ENCODE measurements around the gene PTH2R. TPM values are rescaled to one million over a fixed set of nuclear protein-coding genes. Genes with fewer than 3 reads are reported as not detected.
A peak's percentile ranks its signal among the peaks of the same experiment; 100 is the strongest.

Gene PTH2R
- total RNA-seq, 1 experiment from 2014 or later = not detected

- Histone ChIP-seq H3K4me1 (replicated peaks; ENCODE audit: insufficient read depth) (peaks cover 17% of the 10 kb centered on the region), H3K4me2 (peak overlapping the region; percentile 48), H3F3A (ENCODE audit: insufficient read depth, low read depth) (peaks cover 4% of the 10 kb centered on the region; the same call in 1 of the 2 replicates), H4K20me1 (ENCODE audit: insufficient read depth) (no peaks in the 10 kb centered on the region), H3K27ac (no peak overlapping the region), H3K27me3 (ENCODE audit: insufficient read depth, low read depth) (no peaks in the 10 kb centered on the region), H3K9me2 (ENCODE audit: insufficient read depth) (no peaks in the 10 kb centered on the region), H3K9me3 (ENCODE audit: insufficient read depth, low read depth) (no peaks in the 10 kb centered on the region), H3K79me2 (ENCODE audit: low read depth) (no peaks in the 10 kb centered on the region), H3K4me3 (no peak overlapping the region), H3K36me3 (ENCODE audit: low read depth) (no peaks in the 10 kb centered on the region), H2AFZ (no peak overlapping the region)
- TF ChIP-seq CTCF (conservative IDR thresholded peaks at IDR 0.05) (no peak), EZH2 (IDR thresholded peaks at IDR 0.05; ENCODE audit: low read depth) (no peak)
- BruUV-seq (replicated peaks) = no TSS peak
- POLR2A ChIA-PET (ENCODE audit: unreplicated experiment) = interaction anchor here (0.5 to 0.7 kb wide), 2 partner anchors 331 to 1102 kb away, joined by 4 read pairs; no protein-coding TSS in a partner anchor
- DNase-seq = peak; percentile 25 to 88
- CTCF ChIA-PET = no interaction called here
- intact Hi-C loops (cut with micrococcal nuclease; ENCODE audit: unreplicated experiment) = no loop called here
These were observed 37.5 kb upstream of the PTH2R start for GRCh38 chr2:208369091-208369490.

GRCh38 chr2:208370881-208371633 is 35.5 kb upstream of the PTH2R start:
- TF ChIP-seq EZH2 (IDR thresholded peaks at IDR 0.05; ENCODE audit: low read depth) (no peak), CTCF (conservative IDR thresholded peaks at IDR 0.05) (no peak)
- Histone ChIP-seq H3K79me2 (ENCODE audit: low read depth) (no peaks in the 10 kb centered on the region), H3F3A (ENCODE audit: insufficient read depth, low read depth) (peaks cover 4% of the 10 kb centered on the region; the same call in 1 of the 2 replicates), H3K4me1 (replicated peaks; ENCODE audit: insufficient read depth) (peaks cover 16% of the 10 kb centered on the region), H3K9me3 (ENCODE audit: insufficient read depth, low read depth) (no peaks in the 10 kb centered on the region), H3K4me2 (no peak overlapping the region), H3K36me3 (ENCODE audit: low read depth) (no peaks in the 10 kb centered on the region), H3K27me3 (ENCODE audit: insufficient read depth, low read depth) (no peaks in the 10 kb centered on the region), H3K27ac (no peak overlapping the region), H4K20me1 (ENCODE audit: insufficient read depth) (no peaks in the 10 kb centered on the region), H3K9me2 (ENCODE audit: insufficient read depth) (no peaks in the 10 kb centered on the region), H2AFZ (no peak overlapping the region), H3K4me3 (no peak overlapping the region)
- ChIA-PET POLR2A (ENCODE audit: unreplicated experiment) (no interaction called here), CTCF (no interaction called here)
- intact Hi-C loops (cut with micrococcal nuclease; ENCODE audit: unreplicated experiment) = no loop called here
- DNase-seq = no peak
- no TSS peak for BruUV-seq (replicated peaks)

- BruUV-seq (replicated peaks) = no TSS peak
- CTCF ChIA-PET = no interaction called here
- H4K20me1 ChIP-seq (ENCODE audit: insufficient read depth) = no peaks in the 10 kb centered on the region
- intact Hi-C loops (cut with micrococcal nuclease; ENCODE audit: unreplicated experiment) = no loop called here
- no peaks in the 10 kb centered on the region for H3K9me2 ChIP-seq (ENCODE audit: insufficient read depth)
- no peak overlapping the region for H2AFZ ChIP-seq
- H3K79me2 ChIP-seq (ENCODE audit: low read depth) = no peaks in the 10 kb centered on the region
- H3F3A ChIP-seq (ENCODE audit: insufficient read depth, low read depth) = peaks cover 4% of the 10 kb centered on the region; the same call in 1 of the 2 replicates
- H3K4me1 ChIP-seq (replicated peaks; ENCODE audit: insufficient read depth) = peaks cover 16% of the 10 kb centered on the region
- H3K27ac ChIP-seq = no peak overlapping the region
- H3K4me2 ChIP-seq = no peak overlapping the region
- no peaks in the 10 kb centered on the region for H3K9me3 ChIP-seq (ENCODE audit: insufficient read depth, low read depth)
- no peaks in the 10 kb centered on the region for H3K36me3 ChIP-seq (ENCODE audit: low read depth)
- POLR2A ChIA-PET (ENCODE audit: unreplicated experiment) = no interaction called here
- no peak for TF ChIP-seq EZH2 (IDR thresholded peaks at IDR 0.05; ENCODE audit: low read depth)
- no peak for TF ChIP-seq CTCF (conservative IDR thresholded peaks at IDR 0.05)
- no peak for DNase-seq
- no peak overlapping the region for H3K4me3 ChIP-seq
- H3K27me3 ChIP-seq (ENCODE audit: insufficient read depth, low read depth) = no peaks in the 10 kb centered on the region
These were observed 35.0 kb upstream of the PTH2R start for GRCh38 chr2:208371634-208371935.

Measured in PC-9 (cell line).